HepG2 (cell line): Measurements from ENCODE around the gene HOXC5. TPM values are rescaled to one million over a fixed set of nuclear protein-coding genes. Genes with fewer than 3 reads are reported as not detected.

Experiments
- ATAC-seq: fragments of 200-7000 bp; cut with Tn5 transposase; 3 replicates; pipeline ENCODE4 v1.9.1; 2020; ENCODE audit warnings: mild to moderate bottlenecking, moderate library complexity
- BruUV-seq: library from RNA; stranded (reverse); fragments of 400-500 nt; replicated peaks from 2 replicates; lab custom pipeline; 2021; lab: Mats Ljungman, UMichigan
- CTCF ChIA-PET: fragments of 300-600 bp; formaldehyde crosslinking; extraction: SDS; loops from one replicate; lab custom pipeline; 2021; ENCODE audit warnings: low total read pairs, inconsistent platforms, low intra/inter-chr PET ratio; lab: Yijun Ruan, JAX
- POLR2A ChIA-PET: fragments of 350-600 bp; sonication (Branson Sonifier 250); formaldehyde crosslinking; loops from one replicate; lab custom pipeline; 2020; ENCODE audit warnings: antibody characterized with exemption, inconsistent platforms; lab: Yijun Ruan, JAX
- DNase-seq: peaks from one replicate; pipeline ENCODE4 v3.0.0-alpha.2; 2015; ENCODE audit warnings: low spot score
- FAIRE-seq: peaks from 3 replicates; lab custom pipeline; 2011; peaks lifted over from hg19 to GRCh38; lab: Jason Lieb, UNC
- H2AFZ ChIP-seq: one replicate; pipeline ENCODE4 v1.6.1; 2011; ENCODE audit warnings: low read length, inconsistent platforms
- H3K27ac ChIP-seq: fragments of 300-600 bp; 3 replicates; pipeline ENCODE4 v1.8.0; 2011; ENCODE audit warnings: mixed run types, mild to moderate bottlenecking, mixed read lengths, low read length, inconsistent platforms; ENCODE audit not compliant: insufficient read depth; ENCODE audit errors: extremely low read length
- H3K27me3 ChIP-seq, 2 experiments: fragments of 200-600 bp in 1 of 2; 2 replicates in 1 of 2; 3 replicates in 1 of 2; pipeline versions ENCODE4 v1.6.0 to v1.8.0; 2011; ENCODE audit warnings: low read length in 2 of 2, mild to moderate bottlenecking in 2 of 2, moderate library complexity in 2 of 2, inconsistent platforms in 1 of 2; ENCODE audit not compliant: insufficient read depth in 2 of 2, control insufficient read depth in 1 of 2
- H3K36me3 ChIP-seq, 2 experiments: fragments of 200-600 bp in 1 of 2; replicated peaks in 1 of 2; 2 replicates in 1 of 2; 3 replicates in 1 of 2; pipeline versions ENCODE4 v1.5.1 to v1.8.0; 2011; ENCODE audit warnings: low read length in 2 of 2, inconsistent platforms in 1 of 2; ENCODE audit not compliant: insufficient read depth in 2 of 2, control insufficient read depth in 1 of 2
- H3K4me1 ChIP-seq: 2 replicates; pipeline ENCODE4 v1.5.1; 2012; ENCODE audit warnings: low read length, inconsistent platforms; ENCODE audit not compliant: insufficient read depth
- H3K4me2 ChIP-seq: 2 replicates; pipeline ENCODE4 v1.6.0; 2011; ENCODE audit warnings: low read depth, low read length, inconsistent platforms
- H3K4me3 ChIP-seq, 3 experiments: fragments of 200-600 bp in 1 of 3; sonication (generic), shearing (Covaris generic) in 1 of 3; replicated peaks in 1 of 3; 2 replicates each; pipeline ENCODE4 v1.5.1; 2011 to 2016; ENCODE audit warnings: low read length in 3 of 3, inconsistent platforms in 2 of 3, low read depth in 2 of 3, mild to moderate bottlenecking in 2 of 3, control low read depth in 1 of 3, mixed read lengths in 1 of 3; ENCODE audit not compliant: insufficient read depth in 1 of 3
- H3K79me2 ChIP-seq: one replicate; pipeline ENCODE4 v1.6.1; 2011; ENCODE audit warnings: low read length, inconsistent platforms; ENCODE audit not compliant: insufficient read depth
- H3K9ac ChIP-seq: 2 replicates; pipeline ENCODE4 v1.6.0; 2011; ENCODE audit warnings: mild to moderate bottlenecking, low read depth, low read length, inconsistent platforms; ENCODE audit not compliant: insufficient read depth
- H3K9me3 ChIP-seq: 2 replicates; pipeline ENCODE4 v1.5.1; 2012; ENCODE audit warnings: mild to moderate bottlenecking, low read length
- H4K20me1 ChIP-seq: 2 replicates; pipeline ENCODE4 v1.6.0; 2011; ENCODE audit warnings: inconsistent platforms, mild to moderate bottlenecking, low read length, moderate library complexity; ENCODE audit not compliant: insufficient read depth
- ARNTL ChIP-seq: sonication (generic); formaldehyde crosslinking; IDR thresholded peaks from 2 replicates; pipeline ENCODE4 v1.4.0; 2020; ENCODE audit warnings: mild to moderate bottlenecking, missing genetic modification reagents
- FOXJ3 ChIP-seq: sonication (generic); formaldehyde crosslinking; IDR thresholded peaks from 2 replicates; pipeline ENCODE4 v1.4.0; 2020; ENCODE audit warnings: missing genetic modification reagents, mild to moderate bottlenecking, borderline replicate concordance
- KDM2A ChIP-seq: sonication (generic); formaldehyde crosslinking; IDR thresholded peaks from 2 replicates; pipeline ENCODE4 v1.4.0; 2020; ENCODE audit warnings: low read depth, missing genetic modification reagents, borderline replicate concordance
- RORA ChIP-seq: sonication (generic); formaldehyde crosslinking; IDR thresholded peaks from 2 replicates; pipeline ENCODE4 v1.5.0; 2020; ENCODE audit warnings: mild to moderate bottlenecking, missing genetic modification reagents, moderate library complexity
- SP140L ChIP-seq: sonication (generic); formaldehyde crosslinking; IDR thresholded peaks from 2 replicates; pipeline ENCODE4 v1.4.0; 2020; ENCODE audit warnings: missing genetic modification reagents, borderline replicate concordance
- ZBTB21 ChIP-seq: sonication (generic); formaldehyde crosslinking; IDR thresholded peaks from 2 replicates; pipeline ENCODE4 v1.4.0; 2020; ENCODE audit warnings: missing genetic modification reagents
- ZBTB3 ChIP-seq: sonication (generic); formaldehyde crosslinking; IDR thresholded peaks from 2 replicates; pipeline ENCODE4 v1.4.0; 2020; ENCODE audit warnings: low read depth, mild to moderate bottlenecking, moderate library complexity, missing genetic modification reagents, borderline replicate concordance
- ZBTB39 ChIP-seq: sonication (generic); formaldehyde crosslinking; IDR thresholded peaks from 2 replicates; pipeline ENCODE4 v1.5.0; 2020; ENCODE audit warnings: missing genetic modification reagents
- ZNF180 ChIP-seq: sonication (generic); formaldehyde crosslinking; IDR thresholded peaks from 2 replicates; pipeline ENCODE4 v1.4.0; 2020; ENCODE audit warnings: low read depth, missing genetic modification reagents, borderline replicate concordance
- ZNF460 ChIP-seq: sonication (generic); formaldehyde crosslinking; IDR thresholded peaks from 2 replicates; pipeline ENCODE4 v1.5.1; 2020; ENCODE audit warnings: missing genetic modification reagents, mild to moderate bottlenecking, borderline replicate concordance
- ZNF547 ChIP-seq: sonication (generic); formaldehyde crosslinking; IDR thresholded peaks from 2 replicates; pipeline ENCODE4 v1.5.1; 2020; ENCODE audit warnings: mild to moderate bottlenecking, missing genetic modification reagents
- ZNF670 ChIP-seq: sonication (generic); formaldehyde crosslinking; IDR thresholded peaks from 2 replicates; pipeline ENCODE4 v1.8.0; 2022; ENCODE audit warnings: mild to moderate bottlenecking, missing genetic modification reagents, borderline replicate concordance
- ZNF788 ChIP-seq: sonication (generic); formaldehyde crosslinking; IDR thresholded peaks from 2 replicates; pipeline ENCODE4 v1.5.0; 2020; ENCODE audit warnings: mild to moderate bottlenecking, missing genetic modification reagents, borderline replicate concordance
- WGBS: methylation state at CpG from one replicate; pipeline ENCODE4 v1.1.6; 2017; ENCODE audit warnings: low lambda C conversion rate; 5-methylcytosine and 5-hydroxymethylcytosine counted together
- in situ Hi-C: cut with HindIII; loops from 2 replicates; pipeline ENCODE4 v1.10.0; 2017; ENCODE audit warnings: low pct_unique_long_range_greater_than_20kb; ENCODE audit not compliant: extremely low pct_ligation_motif_present
- intact Hi-C: fragments of 100-400 bp; cut with micrococcal nuclease; formaldehyde crosslinking; loops from one replicate; pipeline ENCODE4 v1.10.0; 2022; ENCODE audit not compliant: unreplicated experiment
- polyA plus RNA-seq, 8 experiments: library from polyadenylated mRNA; depleted of rRNA in 3 of 8; stranded (reverse) in 7 of 8; unstranded in 1 of 8; fragments of >200 nt; fragmentation: Illumina TruSeq in 4 of 8; extraction: Trizol in 4 of 8; gene quantifications; 2 replicates each; pipeline versions ENCODE4 v1.2.1 to v1.2.3, GENCODE V29; 2011 to 2016; ENCODE audit warnings: low read depth in 4 of 8, missing spikeins in 1 of 8, mixed read lengths in 1 of 8; ENCODE audit not compliant: insufficient read depth in 1 of 8
- total RNA-seq, 5 experiments: library from RNA; depleted of rRNA; stranded (reverse); fragments of >200 nt; fragmentation: Illumina TruSeq; extraction: Trizol; gene quantifications; 2 replicates each; pipeline ENCODE4 v1.2.3, GENCODE V29; 2016; ENCODE audit warnings: low read depth in 1 of 5
- TF ChIP-seq, protein P1 (sequence below): sonication (generic); formaldehyde crosslinking; IDR thresholded peaks from 2 replicates; pipeline ENCODE4 v1.5.1; 2020; ENCODE audit warnings: mild to moderate bottlenecking, missing genetic modification reagents, moderate library complexity
- TF ChIP-seq, protein P2 (sequence below): sonication (generic); formaldehyde crosslinking; IDR thresholded peaks from 2 replicates; pipeline ENCODE4 v1.4.0; 2020; ENCODE audit warnings: missing genetic modification reagents, borderline replicate concordance

Gene HOXC5
- total and polyA plus RNA-seq, 2 of the 13 experiments (the other 11 are each of a cell fraction or from before 2014, with no cell fraction given): not detected

DNA sequence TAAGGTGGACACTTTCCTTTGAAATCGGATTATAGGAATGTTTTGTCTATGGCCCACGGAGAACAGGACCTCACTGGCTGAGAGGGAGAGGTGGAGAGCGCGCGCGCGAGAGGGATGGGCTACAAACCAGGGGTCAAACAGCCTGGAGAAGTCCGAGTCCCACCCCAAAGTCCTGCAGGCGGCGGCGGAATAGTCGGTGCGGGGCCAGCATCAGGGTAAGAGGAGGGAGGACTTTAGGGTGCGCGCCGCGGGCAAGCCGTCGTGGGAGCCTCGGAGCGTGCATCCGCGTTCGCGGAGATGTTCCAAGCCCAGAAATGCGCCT lies 27.4 kb upstream of the HOXC5 start:
- H3K4me1 ChIP-seq: peaks cover 25% of the 10 kb centered on the region
- no peaks in the 10 kb centered on the region for H3K79me2 ChIP-seq
- CTCF ChIA-PET: interaction anchor here (1.1 to 3.3 kb wide), 6 partner anchors 16 to 210 kb away, joined by 3 to 48 read pairs (median 12); no protein-coding TSS in a partner anchor
- H3K4me2 ChIP-seq: peak overlapping the region; percentile 73
- peaks cover 29 to 91% of the 10 kb centered on the region in 2 experiments for H3K27me3 ChIP-seq
- BruUV-seq: no TSS peak
- H3K36me3 ChIP-seq: no peaks in the 10 kb centered on the region
- H4K20me1 ChIP-seq: no peaks in the 10 kb centered on the region
- peak overlapping the region in 1 of 3 experiments; percentile 42; a peak in 3 of 6 replicates for H3K4me3 ChIP-seq
- 14% methylated on average over 26 of the region's 26 CpGs for WGBS
- intact Hi-C loops (loop anchor here (10.0 kb wide), 1 partner anchor 359 kb away; the partner anchor contains the start of gene GPR84), in situ Hi-C loops (no loop called here)
- no peaks in the 10 kb centered on the region for H3K9me3 ChIP-seq
- FAIRE-seq (no peak), DNase-seq (no peak), ATAC-seq (peak; percentile 19; the same call in 2 of the 3 replicates)
- POLR2A ChIA-PET: interaction anchor here (0.7 to 1.4 kb wide), 3 partner anchors 189 to 275 kb away, joined by 3 read pairs; partner anchors contain the start of genes CBX5 and HNRNPA1
- no peak overlapping the region for H3K27ac ChIP-seq
- no peak overlapping the region for H3K9ac ChIP-seq
- no peak overlapping the region for H2AFZ ChIP-seq
- TF ChIP-seq ZBTB3 (CRISPR knock-in tag) (no peak), KDM2A (CRISPR knock-in tag) (no peak), SP140L (no peak), ARNTL (CRISPR knock-in tag) (no peak), ZNF547 (no peak), ZNF180 (CRISPR knock-in tag) (no peak), RORA (CRISPR knock-in tag) (no peak), ZBTB21 (CRISPR knock-in tag) (no peak), ZNF460 (CRISPR knock-in tag) (no peak), FOXJ3 (CRISPR knock-in tag) (no peak), ZNF788 (CRISPR knock-in tag) (no peak), ZBTB39 (CRISPR knock-in tag) (no peak), ZNF670 (CRISPR knock-in tag) (no peak)
- TF ChIP-seq, protein P1, sequence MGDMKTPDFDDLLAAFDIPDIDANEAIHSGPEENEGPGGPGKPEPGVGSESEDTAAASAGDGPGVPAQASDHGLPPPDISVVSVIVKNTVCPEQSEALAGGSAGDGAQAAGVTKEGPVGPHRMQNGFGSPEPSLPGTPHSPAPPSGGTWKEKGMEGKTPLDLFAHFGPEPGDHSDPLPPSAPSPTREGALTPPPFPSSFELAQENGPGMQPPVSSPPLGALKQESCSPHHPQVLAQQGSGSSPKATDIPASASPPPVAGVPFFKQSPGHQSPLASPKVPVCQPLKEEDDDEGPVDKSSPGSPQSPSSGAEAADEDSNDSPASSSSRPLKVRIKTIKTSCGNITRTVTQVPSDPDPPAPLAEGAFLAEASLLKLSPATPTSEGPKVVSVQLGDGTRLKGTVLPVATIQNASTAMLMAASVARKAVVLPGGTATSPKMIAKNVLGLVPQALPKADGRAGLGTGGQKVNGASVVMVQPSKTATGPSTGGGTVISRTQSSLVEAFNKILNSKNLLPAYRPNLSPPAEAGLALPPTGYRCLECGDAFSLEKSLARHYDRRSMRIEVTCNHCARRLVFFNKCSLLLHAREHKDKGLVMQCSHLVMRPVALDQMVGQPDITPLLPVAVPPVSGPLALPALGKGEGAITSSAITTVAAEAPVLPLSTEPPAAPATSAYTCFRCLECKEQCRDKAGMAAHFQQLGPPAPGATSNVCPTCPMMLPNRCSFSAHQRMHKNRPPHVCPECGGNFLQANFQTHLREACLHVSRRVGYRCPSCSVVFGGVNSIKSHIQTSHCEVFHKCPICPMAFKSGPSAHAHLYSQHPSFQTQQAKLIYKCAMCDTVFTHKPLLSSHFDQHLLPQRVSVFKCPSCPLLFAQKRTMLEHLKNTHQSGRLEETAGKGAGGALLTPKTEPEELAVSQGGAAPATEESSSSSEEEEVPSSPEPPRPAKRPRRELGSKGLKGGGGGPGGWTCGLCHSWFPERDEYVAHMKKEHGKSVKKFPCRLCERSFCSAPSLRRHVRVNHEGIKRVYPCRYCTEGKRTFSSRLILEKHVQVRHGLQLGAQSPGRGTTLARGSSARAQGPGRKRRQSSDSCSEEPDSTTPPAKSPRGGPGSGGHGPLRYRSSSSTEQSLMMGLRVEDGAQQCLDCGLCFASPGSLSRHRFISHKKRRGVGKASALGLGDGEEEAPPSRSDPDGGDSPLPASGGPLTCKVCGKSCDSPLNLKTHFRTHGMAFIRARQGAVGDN: no peak; the same call in 1 of the 2 replicates
- TF ChIP-seq, protein P2, sequence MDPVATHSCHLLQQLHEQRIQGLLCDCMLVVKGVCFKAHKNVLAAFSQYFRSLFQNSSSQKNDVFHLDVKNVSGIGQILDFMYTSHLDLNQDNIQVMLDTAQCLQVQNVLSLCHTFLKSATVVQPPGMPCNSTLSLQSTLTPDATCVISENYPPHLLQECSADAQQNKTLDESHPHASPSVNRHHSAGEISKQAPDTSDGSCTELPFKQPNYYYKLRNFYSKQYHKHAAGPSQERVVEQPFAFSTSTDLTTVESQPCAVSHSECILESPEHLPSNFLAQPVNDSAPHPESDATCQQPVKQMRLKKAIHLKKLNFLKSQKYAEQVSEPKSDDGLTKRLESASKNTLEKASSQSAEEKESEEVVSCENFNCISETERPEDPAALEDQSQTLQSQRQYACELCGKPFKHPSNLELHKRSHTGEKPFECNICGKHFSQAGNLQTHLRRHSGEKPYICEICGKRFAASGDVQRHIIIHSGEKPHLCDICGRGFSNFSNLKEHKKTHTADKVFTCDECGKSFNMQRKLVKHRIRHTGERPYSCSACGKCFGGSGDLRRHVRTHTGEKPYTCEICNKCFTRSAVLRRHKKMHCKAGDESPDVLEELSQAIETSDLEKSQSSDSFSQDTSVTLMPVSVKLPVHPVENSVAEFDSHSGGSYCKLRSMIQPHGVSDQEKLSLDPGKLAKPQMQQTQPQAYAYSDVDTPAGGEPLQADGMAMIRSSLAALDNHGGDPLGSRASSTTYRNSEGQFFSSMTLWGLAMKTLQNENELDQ: no peak
